GM12865 (cell line): ENCODE results near the gene RIN3.

Source experiments
- DNase-seq: peaks from one replicate; pipeline ENCODE4 v3.0.0; 2010; ENCODE audit warnings: low read depth
- H3K4me3 ChIP-seq: 2 replicates; pipeline ENCODE4 v1.5.1; 2011; ENCODE audit warnings: mild to moderate bottlenecking, low read depth, low read length, control low read depth
- CTCF ChIP-seq: IDR thresholded peaks from 2 replicates; pipeline ENCODE4 v1.5.1; 2011; ENCODE audit warnings: low read length, control low read depth, low read depth, inconsistent platforms; ENCODE audit not compliant: insufficient read depth; ENCODE audit errors: missing control alignments

Gene RIN3

GRCh38 chr14:92515546-92516343, 2.2 kb downstream of the RIN3 start:
- no peak for TF ChIP-seq CTCF
- no peak for DNase-seq
- H3K4me3 ChIP-seq, result no peak overlapping the region

GRCh38 chr14:92516344-92516965, 2.9 kb downstream of the RIN3 start:
- no peak overlapping the region for H3K4me3 ChIP-seq
- no peak for DNase-seq
- TF ChIP-seq CTCF, result no peak

- no peak for DNase-seq
- no peak overlapping the region for H3K4me3 ChIP-seq
- no peak for TF ChIP-seq CTCF
These were observed 3.5 kb downstream of the RIN3 start for GRCh38 chr14:92516966-92517506.

- TF ChIP-seq CTCF, result no peak
- no peak for DNase-seq
- no peak overlapping the region for H3K4me3 ChIP-seq
These were observed 4.2 kb downstream of the RIN3 start for GRCh38 chr14:92517761-92518160.

GRCh38 chr14:92519246-92520101, 5.9 kb downstream of the RIN3 start:
- no peak for DNase-seq
- no peak for TF ChIP-seq CTCF

GRCh38 chr14:92520102-92521057, 6.8 kb downstream of the RIN3 start:
- no peak overlapping the region for H3K4me3 ChIP-seq
- peak; percentile 16 for DNase-seq
- no peak for TF ChIP-seq CTCF

More at GRCh38 chr14:92519246-92520101, 5.9 kb downstream of the RIN3 start:
- no peak overlapping the region for H3K4me3 ChIP-seq
